ENCODE data around the gene MSL3. TPM values are rescaled to one million over a fixed set of nuclear protein-coding genes. Genes with fewer than 3 reads are reported as not detected.

The MSL3 gene
- total RNA-seq, 1 experiment from 2014 or later: 27.1 TPM

- intact Hi-C loops (cut with micrococcal nuclease): loop anchor here (10.0 kb wide), 2 partner anchors 290 to 660 kb away; no protein-coding TSS in a partner anchor
- H3K36me3 Mint-ChIP-seq (ENCODE audit: insufficient read depth, unreplicated experiment): no peaks in the 10 kb centered on the region
- TF ChIP-seq CTCF (IDR thresholded peaks at IDR 0.05; ENCODE audit: unreplicated experiment): no peak
- no peak for DNase-seq (ENCODE audit: unreplicated experiment)
- peaks cover 11% of the 10 kb centered on the region for H3K27me3 Mint-ChIP-seq (ENCODE audit: insufficient read depth, unreplicated experiment)
- no peak overlapping the region for H3K27ac Mint-ChIP-seq (ENCODE audit: low read depth, unreplicated experiment)
- H3K9me3 Mint-ChIP-seq (ENCODE audit: unreplicated experiment): no peaks in the 10 kb centered on the region
- CTCF ChIA-PET: interaction anchor here (0.6 kb wide), 1 partner anchor 10 kb away, joined by 4 read pairs; no protein-coding TSS in a partner anchor
- POLR2A ChIA-PET: no interaction called here
- H3K4me1 Mint-ChIP-seq (ENCODE audit: insufficient read depth, unreplicated experiment): no peaks in the 10 kb centered on the region
- no peak overlapping the region for H3K4me3 Mint-ChIP-seq (ENCODE audit: unreplicated experiment)
- no TSS peak for BruUV-seq (replicated peaks)
These were observed 26.5 kb downstream of the MSL3 start for GRCh38 chrX:11784543-11784942.

GRCh38 chrX:11786862-11787261 is 28.8 kb downstream of the MSL3 start:
- H3K36me3 Mint-ChIP-seq (ENCODE audit: insufficient read depth, unreplicated experiment): no peaks in the 10 kb centered on the region
- TF ChIP-seq CTCF (IDR thresholded peaks at IDR 0.05; ENCODE audit: unreplicated experiment): no peak
- ChIA-PET CTCF (interaction anchor here (0.6 to 2.9 kb wide), 4 partner anchors 12 to 914 kb away, joined by 3 to 16 read pairs (median 6); no protein-coding TSS in a partner anchor), POLR2A (interaction anchor here (1.0 kb wide), 1 partner anchor 11 kb away, joined by 4 read pairs; no protein-coding TSS in a partner anchor)
- peaks cover 11% of the 10 kb centered on the region for H3K27me3 Mint-ChIP-seq (ENCODE audit: insufficient read depth, unreplicated experiment)
- H3K4me3 Mint-ChIP-seq (ENCODE audit: unreplicated experiment): peak overlapping the region; percentile 35
- no peaks in the 10 kb centered on the region for H3K4me1 Mint-ChIP-seq (ENCODE audit: insufficient read depth, unreplicated experiment)
- no TSS peak for BruUV-seq (replicated peaks)
- H3K27ac Mint-ChIP-seq (ENCODE audit: low read depth, unreplicated experiment): no peak overlapping the region
- intact Hi-C loops (cut with micrococcal nuclease): loop anchor here (1.0 to 10.0 kb wide), 3 partner anchors 121 to 658 kb away; no protein-coding TSS in a partner anchor
- no peak for DNase-seq (ENCODE audit: unreplicated experiment)
- H3K9me3 Mint-ChIP-seq (ENCODE audit: unreplicated experiment): no peaks in the 10 kb centered on the region

- peaks cover 10% of the 10 kb centered on the region for H3K27me3 Mint-ChIP-seq (ENCODE audit: insufficient read depth, unreplicated experiment)
- intact Hi-C loops (cut with micrococcal nuclease): loop anchor here (1.0 to 10.0 kb wide), 3 partner anchors 121 to 657 kb away; no protein-coding TSS in a partner anchor
- no peak overlapping the region for H3K27ac Mint-ChIP-seq (ENCODE audit: low read depth, unreplicated experiment)
- H3K4me1 Mint-ChIP-seq (ENCODE audit: insufficient read depth, unreplicated experiment): no peaks in the 10 kb centered on the region
- DNase-seq (ENCODE audit: unreplicated experiment): peak; percentile 67
- BruUV-seq (replicated peaks): no TSS peak
- no peaks in the 10 kb centered on the region for H3K9me3 Mint-ChIP-seq (ENCODE audit: unreplicated experiment)
- POLR2A ChIA-PET: no interaction called here
- peak overlapping the region; percentile 35 for H3K4me3 Mint-ChIP-seq (ENCODE audit: unreplicated experiment)
- peak; percentile 46 for TF ChIP-seq CTCF (IDR thresholded peaks at IDR 0.05; ENCODE audit: unreplicated experiment)
- H3K36me3 Mint-ChIP-seq (ENCODE audit: insufficient read depth, unreplicated experiment): no peaks in the 10 kb centered on the region
- CTCF ChIA-PET: interaction anchor here (0.5 to 2.9 kb wide), 6 partner anchors 13 to 1110 kb away, joined by 3 to 16 read pairs (median 4); no protein-coding TSS in a partner anchor
These were observed 29.5 kb downstream of the MSL3 start for GRCh38 chrX:11787564-11787963.

- Mint-ChIP-seq H3K4me3 (ENCODE audit: unreplicated experiment) (no peak overlapping the region), H3K9me3 (ENCODE audit: unreplicated experiment) (no peaks in the 10 kb centered on the region), H3K27me3 (ENCODE audit: insufficient read depth, unreplicated experiment) (peaks cover 19% of the 10 kb centered on the region), H3K36me3 (ENCODE audit: insufficient read depth, unreplicated experiment) (no peaks in the 10 kb centered on the region), H3K4me1 (ENCODE audit: insufficient read depth, unreplicated experiment) (no peaks in the 10 kb centered on the region), H3K27ac (ENCODE audit: low read depth, unreplicated experiment) (no peak overlapping the region)
- no TSS peak for BruUV-seq (replicated peaks)
- POLR2A ChIA-PET: no interaction called here
- DNase-seq (ENCODE audit: unreplicated experiment): no peak
- CTCF ChIA-PET: interaction anchor here (0.6 to 0.7 kb wide), 3 partner anchors 19 to 1356 kb away, joined by 3 read pairs; no protein-coding TSS in a partner anchor
- intact Hi-C loops (cut with micrococcal nuclease): loop anchor here (10.0 kb wide), 2 partner anchors 285 to 655 kb away; no protein-coding TSS in a partner anchor
- TF ChIP-seq CTCF (IDR thresholded peaks at IDR 0.05; ENCODE audit: unreplicated experiment): no peak
These were observed 31.8 kb downstream of the MSL3 start for GRCh38 chrX:11789809-11790208.

All from MCF 10A (cell line).